Progenitor cell of endocrine pancreas (in vitro differentiated cells): ENCODE measurements around the gene RHOT1. TPM values are rescaled to one million over a fixed set of nuclear protein-coding genes. Genes with fewer than 3 reads are reported as not detected.

Experiments used
- DNase-seq: peaks from one replicate; pipeline ENCODE4 v3.0.0; 2021; ENCODE audit warnings: low spot score; ENCODE audit not compliant: unreplicated experiment
- H3K27ac Mint-ChIP-seq: 2 replicates; pipeline ENCODE4 v1.8.0; 2021; ENCODE audit warnings: mild to moderate bottlenecking, moderate library complexity, mixed read lengths
- H3K27me3 Mint-ChIP-seq: 2 replicates; pipeline ENCODE4 v1.8.0; 2021; ENCODE audit warnings: mixed read lengths
- H3K36me3 Mint-ChIP-seq: 2 replicates; pipeline ENCODE4 v1.8.0; 2022; ENCODE audit warnings: mixed read lengths; ENCODE audit not compliant: insufficient read depth
- H3K4me1 Mint-ChIP-seq: 2 replicates; pipeline ENCODE4 v1.8.0; 2021; ENCODE audit warnings: low read depth, mixed read lengths
- H3K4me3 Mint-ChIP-seq: 2 replicates; pipeline ENCODE4 v1.8.0; 2021; ENCODE audit warnings: low read depth, mild to moderate bottlenecking, moderate library complexity, mixed read lengths
- H3K9me3 Mint-ChIP-seq: 2 replicates; pipeline ENCODE4 v1.8.0; 2021; ENCODE audit warnings: low read depth, mixed read lengths
- total RNA-seq: library from RNA; stranded (reverse); gene quantifications from 2 replicates; pipeline ENCODE4 v1.2.1, GENCODE V29; 2021
- TF ChIP-seq, protein P1 (sequence below): fragments of 200-600 bp; sonication (generic); IDR thresholded peaks from one replicate; pipeline ENCODE4 v1.5.0; 2021; ENCODE audit warnings: antibody characterized with exemption, mild to moderate bottlenecking; ENCODE audit not compliant: unreplicated experiment

Gene RHOT1
- total RNA-seq, 1 donor from 2014 or later, result 33.1 TPM

DNA sequence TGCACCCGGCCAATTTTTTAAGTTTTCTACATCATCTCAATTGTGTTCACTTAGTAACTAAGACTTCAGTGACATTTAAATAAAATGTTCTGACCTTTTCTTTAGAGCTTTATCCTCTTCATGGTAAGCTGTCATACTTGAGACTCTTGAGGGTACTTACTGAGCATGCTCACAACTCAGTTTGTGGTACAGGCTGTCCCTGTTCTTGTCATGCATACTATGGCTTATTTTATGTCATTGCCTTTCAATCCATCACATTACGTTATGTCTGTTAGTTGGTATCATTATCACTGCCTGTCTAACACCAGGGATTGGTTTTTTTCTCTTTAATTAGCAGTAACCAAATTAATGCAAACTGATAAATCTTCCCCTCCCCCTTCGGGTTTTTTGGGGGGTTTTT is 81.4 kb downstream of the RHOT1 start:
- TF ChIP-seq, protein P1, sequence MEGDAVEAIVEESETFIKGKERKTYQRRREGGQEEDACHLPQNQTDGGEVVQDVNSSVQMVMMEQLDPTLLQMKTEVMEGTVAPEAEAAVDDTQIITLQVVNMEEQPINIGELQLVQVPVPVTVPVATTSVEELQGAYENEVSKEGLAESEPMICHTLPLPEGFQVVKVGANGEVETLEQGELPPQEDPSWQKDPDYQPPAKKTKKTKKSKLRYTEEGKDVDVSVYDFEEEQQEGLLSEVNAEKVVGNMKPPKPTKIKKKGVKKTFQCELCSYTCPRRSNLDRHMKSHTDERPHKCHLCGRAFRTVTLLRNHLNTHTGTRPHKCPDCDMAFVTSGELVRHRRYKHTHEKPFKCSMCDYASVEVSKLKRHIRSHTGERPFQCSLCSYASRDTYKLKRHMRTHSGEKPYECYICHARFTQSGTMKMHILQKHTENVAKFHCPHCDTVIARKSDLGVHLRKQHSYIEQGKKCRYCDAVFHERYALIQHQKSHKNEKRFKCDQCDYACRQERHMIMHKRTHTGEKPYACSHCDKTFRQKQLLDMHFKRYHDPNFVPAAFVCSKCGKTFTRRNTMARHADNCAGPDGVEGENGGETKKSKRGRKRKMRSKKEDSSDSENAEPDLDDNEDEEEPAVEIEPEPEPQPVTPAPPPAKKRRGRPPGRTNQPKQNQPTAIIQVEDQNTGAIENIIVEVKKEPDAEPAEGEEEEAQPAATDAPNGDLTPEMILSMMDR, result no peak
- Mint-ChIP-seq H3K27ac (no peak overlapping the region), H3K4me3 (no peak overlapping the region), H3K4me1 (no peaks in the 10 kb centered on the region), H3K36me3 (peaks cover 3% of the 10 kb centered on the region), H3K9me3 (no peaks in the 10 kb centered on the region), H3K27me3 (no peaks in the 10 kb centered on the region)
- no peak for DNase-seq

DNA sequence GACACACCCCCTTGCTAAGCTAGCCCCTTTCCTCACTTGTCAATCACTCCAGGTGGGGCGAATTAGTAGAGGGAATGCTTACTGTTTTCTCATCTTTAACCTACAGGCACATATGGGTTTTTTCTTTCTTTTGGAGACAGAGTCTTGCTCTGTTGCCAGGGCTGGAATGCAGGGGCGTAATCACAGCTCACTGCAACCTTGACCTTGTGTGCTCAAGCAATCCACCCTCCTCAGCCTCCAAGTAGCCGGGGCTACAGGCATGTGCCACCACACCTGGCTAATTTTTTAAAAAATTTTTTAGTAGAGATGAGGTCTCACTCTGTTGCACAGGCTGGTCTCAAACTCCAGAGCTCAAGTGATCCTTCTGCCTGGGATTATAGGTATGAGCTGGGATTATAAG is 84.6 kb downstream of the RHOT1 start:
- TF ChIP-seq, protein P1, result no peak
- H3K4me3 Mint-ChIP-seq, result no peak overlapping the region
- H3K36me3 Mint-ChIP-seq, result peaks cover 3% of the 10 kb centered on the region
- no peak overlapping the region for H3K27ac Mint-ChIP-seq
- H3K27me3 Mint-ChIP-seq, result no peaks in the 10 kb centered on the region
- DNase-seq, result no peak
- H3K4me1 Mint-ChIP-seq, result no peaks in the 10 kb centered on the region
- H3K9me3 Mint-ChIP-seq, result no peaks in the 10 kb centered on the region

DNA sequence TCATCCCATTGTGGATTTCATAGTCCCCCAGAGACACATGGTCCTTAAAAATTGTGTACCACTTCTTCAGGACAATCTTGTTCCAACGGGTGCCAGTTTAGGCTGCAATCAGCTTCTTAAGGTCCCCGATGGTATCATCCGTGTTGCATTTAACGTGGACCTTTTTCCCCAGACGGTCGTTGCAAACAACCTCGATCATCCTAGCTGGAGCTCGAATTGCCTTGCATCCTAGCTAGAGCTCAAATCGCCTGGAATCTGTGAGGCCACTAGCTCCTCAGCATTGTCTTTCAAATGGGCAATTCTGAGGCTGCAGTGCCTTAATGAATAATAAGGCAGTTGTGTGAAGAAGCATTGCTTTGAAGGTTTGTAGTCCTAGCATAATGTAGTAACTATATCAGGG is 85.6 kb downstream of the RHOT1 start:
- Mint-ChIP-seq H3K4me1 (no peaks in the 10 kb centered on the region), H3K9me3 (no peaks in the 10 kb centered on the region), H3K4me3 (no peak overlapping the region), H3K36me3 (peaks cover 3% of the 10 kb centered on the region), H3K27me3 (no peaks in the 10 kb centered on the region), H3K27ac (no peak overlapping the region)
- TF ChIP-seq, protein P1, result no peak
- no peak for DNase-seq

DNA sequence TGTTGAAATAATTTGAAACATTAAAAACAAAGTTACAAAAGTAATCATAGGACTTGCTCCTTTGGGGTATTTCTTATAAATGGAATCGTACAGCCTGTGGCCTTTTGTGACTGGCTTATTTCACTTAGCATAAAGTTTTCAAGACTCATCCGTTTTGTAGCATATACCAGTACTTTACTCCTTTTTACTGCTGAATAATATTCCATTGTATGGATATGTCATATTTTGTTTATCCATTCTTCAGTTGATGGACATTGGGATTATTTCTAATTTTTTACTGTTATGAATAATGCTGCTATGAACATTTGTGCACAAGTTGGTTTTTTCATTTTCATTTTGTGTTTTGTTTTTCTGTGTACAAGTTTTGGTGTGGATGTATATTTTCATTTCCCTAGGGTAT is 93.3 kb downstream of the RHOT1 start:
- Mint-ChIP-seq H3K4me1 (no peaks in the 10 kb centered on the region), H3K27me3 (no peaks in the 10 kb centered on the region), H3K36me3 (no peaks in the 10 kb centered on the region), H3K27ac (no peak overlapping the region), H3K4me3 (no peak overlapping the region), H3K9me3 (no peaks in the 10 kb centered on the region)
- TF ChIP-seq, protein P1, result no peak
- DNase-seq, result no peak

DNA sequence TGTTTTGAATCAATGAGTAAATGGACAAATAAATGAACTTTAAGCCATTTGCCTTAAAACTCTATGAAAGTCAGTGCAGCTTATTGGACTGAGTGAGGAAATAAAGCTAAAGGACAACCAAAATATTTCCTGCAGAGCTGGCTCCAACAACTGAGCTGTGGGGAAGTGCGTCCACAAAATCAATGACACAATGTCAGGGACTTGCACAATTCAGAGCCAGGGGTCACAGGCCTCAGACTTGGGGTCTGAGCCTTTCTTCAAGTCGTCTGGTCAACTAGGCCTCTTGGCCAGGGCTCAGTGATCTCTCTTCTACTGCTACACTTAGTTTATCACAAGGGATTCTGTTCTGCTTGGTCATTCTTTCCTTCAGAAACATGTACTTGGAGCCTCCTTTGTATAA is 97.2 kb downstream of the RHOT1 start:
- H3K27ac Mint-ChIP-seq, result no peak overlapping the region
- no peaks in the 10 kb centered on the region for H3K36me3 Mint-ChIP-seq
- DNase-seq, result no peak
- TF ChIP-seq, protein P1, result no peak
- H3K9me3 Mint-ChIP-seq, result no peaks in the 10 kb centered on the region
- H3K4me3 Mint-ChIP-seq, result no peak overlapping the region
- no peaks in the 10 kb centered on the region for H3K27me3 Mint-ChIP-seq
- peaks cover 5% of the 10 kb centered on the region for H3K4me1 Mint-ChIP-seq
